ENCODE results near the gene ZDHHC20.

The ZDHHC20 gene

GRCh38 chr13:21330126-21330861 lies 128.8 kb downstream of the ZDHHC20 start:
- whole genome bisulfite sequencing = 69% methylated on average over 7 of the region's 8 CpGs
- Histone ChIP-seq H2BK5ac (ENCODE audit: low read depth, low read length, poor library complexity, severe bottlenecking) (no peak overlapping the region), H2AFZ (ENCODE audit: low read depth, low read length) (no peak overlapping the region), H3K79me1 (replicated peaks; ENCODE audit: low read length, poor library complexity, severe bottlenecking) (no peaks in the 10 kb centered on the region), H3K27ac (ENCODE audit: low read length, poor library complexity, severe bottlenecking) (no peak overlapping the region), H3K36me3 (ENCODE audit: control insufficient read depth in 1 of 2, insufficient read depth in 2 of 2, low read depth in 1 of 2, low read length in 2 of 2) (no peaks in the 10 kb centered on the region), H3K4me2 (ENCODE audit: low read length, poor library complexity, severe bottlenecking) (no peak overlapping the region), H3K4me1 (ENCODE audit: control insufficient read depth, insufficient read depth, low read depth, low read length) (peaks cover 23% of the 10 kb centered on the region), H3K4ac (ENCODE audit: low read depth in 1 of 2, low read length in 2 of 2) (no peak overlapping the region), H4K8ac (ENCODE audit: low read length) (no peak overlapping the region), H3K9me3 (ENCODE audit: control insufficient read depth, low read length) (no peaks in the 10 kb centered on the region), H3K18ac (ENCODE audit: low read depth in 1 of 2, low read length in 2 of 2) (no peak overlapping the region), H2BK12ac (ENCODE audit: low read length in 2 of 2) (no peak overlapping the region), H2AK5ac (ENCODE audit: low read length, severe bottlenecking) (no peak overlapping the region), H3K14ac (ENCODE audit: low read length in 2 of 2) (no peak overlapping the region), H3K23ac (ENCODE audit: low read length in 2 of 2) (no peak overlapping the region), H3K4me3 (ENCODE audit: insufficient read depth in 1 of 2, low read depth in 1 of 2, low read length in 2 of 2) (no peak overlapping the region), H3K9ac (ENCODE audit: low read length) (no peak overlapping the region), H2BK15ac (ENCODE audit: low read depth, poor library complexity, severe bottlenecking) (no peak overlapping the region), H2BK120ac (ENCODE audit: low read depth, low read length) (no peak overlapping the region), H4K91ac (ENCODE audit: low read length) (no peak overlapping the region), H3K27me3 (ENCODE audit: control insufficient read depth in 1 of 2, insufficient read depth in 1 of 2, low read length in 2 of 2) (no peaks in the 10 kb centered on the region)
- peak; percentile 2 for DNase-seq

- Histone ChIP-seq H3K79me1 (replicated peaks; ENCODE audit: low read length, poor library complexity, severe bottlenecking) (peaks cover 1% of the 10 kb centered on the region), H3K36me3 (ENCODE audit: control insufficient read depth in 1 of 2, insufficient read depth in 2 of 2, low read depth in 1 of 2, low read length in 2 of 2) (no peaks in the 10 kb centered on the region), H2BK12ac (ENCODE audit: low read length in 2 of 2) (no peak overlapping the region), H3K27ac (ENCODE audit: low read length, poor library complexity, severe bottlenecking) (no peak overlapping the region), H2BK5ac (ENCODE audit: low read depth, low read length, poor library complexity, severe bottlenecking) (no peak overlapping the region), H3K4ac (ENCODE audit: low read depth in 1 of 2, low read length in 2 of 2) (no peak overlapping the region), H2AK5ac (ENCODE audit: low read length, severe bottlenecking) (no peak overlapping the region), H3K18ac (ENCODE audit: low read depth in 1 of 2, low read length in 2 of 2) (no peak overlapping the region), H2BK120ac (ENCODE audit: low read depth, low read length) (no peak overlapping the region), H3K27me3 (ENCODE audit: control insufficient read depth in 1 of 2, insufficient read depth in 1 of 2, low read length in 2 of 2) (no peaks in the 10 kb centered on the region), H4K8ac (ENCODE audit: low read length) (no peak overlapping the region), H3K14ac (ENCODE audit: low read length in 2 of 2) (no peak overlapping the region), H4K91ac (ENCODE audit: low read length) (no peak overlapping the region), H3K4me1 (ENCODE audit: control insufficient read depth, insufficient read depth, low read depth, low read length) (peaks cover 23% of the 10 kb centered on the region), H3K4me2 (ENCODE audit: low read length, poor library complexity, severe bottlenecking) (no peak overlapping the region), H3K9ac (ENCODE audit: low read length) (no peak overlapping the region), H3K9me3 (ENCODE audit: control insufficient read depth, low read length) (no peaks in the 10 kb centered on the region), H2AFZ (ENCODE audit: low read depth, low read length) (no peak overlapping the region), H2BK15ac (ENCODE audit: low read depth, poor library complexity, severe bottlenecking) (no peak overlapping the region), H3K4me3 (ENCODE audit: insufficient read depth in 1 of 2, low read depth in 1 of 2, low read length in 2 of 2) (no peak overlapping the region), H3K23ac (ENCODE audit: low read length in 2 of 2) (no peak overlapping the region)
- no peak for DNase-seq
- WGBS = 93% methylated on average over 6 of the region's 6 CpGs
Observed at GRCh38 chr13:21328836-21329477, 130.1 kb downstream of the ZDHHC20 start.

GRCh38 chr13:21328201-21328600 lies 130.9 kb downstream of the ZDHHC20 start:
- 28% methylated on average over 6 of the region's 6 CpGs for WGBS
- no peak overlapping the region for H2BK5ac ChIP-seq (ENCODE audit: low read depth, low read length, poor library complexity, severe bottlenecking)
- H3K4me3 ChIP-seq (ENCODE audit: insufficient read depth in 1 of 2, low read depth in 1 of 2, low read length in 2 of 2) = no peak overlapping the region
- H4K8ac ChIP-seq (ENCODE audit: low read length) = no peak overlapping the region
- no peak overlapping the region for H4K91ac ChIP-seq (ENCODE audit: low read length)
- H2AFZ ChIP-seq (ENCODE audit: low read depth, low read length) = no peak overlapping the region
- H3K27me3 ChIP-seq (ENCODE audit: control insufficient read depth in 1 of 2, insufficient read depth in 1 of 2, low read length in 2 of 2) = no peaks in the 10 kb centered on the region
- H3K9me3 ChIP-seq (ENCODE audit: control insufficient read depth, low read length) = no peaks in the 10 kb centered on the region
- H2BK120ac ChIP-seq (ENCODE audit: low read depth, low read length) = no peak overlapping the region
- H3K14ac ChIP-seq (ENCODE audit: low read length in 2 of 2) = no peak overlapping the region
- H2BK15ac ChIP-seq (ENCODE audit: low read depth, poor library complexity, severe bottlenecking) = no peak overlapping the region
- H3K27ac ChIP-seq (ENCODE audit: low read length, poor library complexity, severe bottlenecking) = no peak overlapping the region
- H3K4ac ChIP-seq (ENCODE audit: low read depth in 1 of 2, low read length in 2 of 2) = no peak overlapping the region
- H3K9ac ChIP-seq (ENCODE audit: low read length) = no peak overlapping the region
- no peak overlapping the region for H3K23ac ChIP-seq (ENCODE audit: low read length in 2 of 2)
- no peak for DNase-seq
- H3K4me2 ChIP-seq (ENCODE audit: low read length, poor library complexity, severe bottlenecking) = no peak overlapping the region
- H2BK12ac ChIP-seq (ENCODE audit: low read length in 2 of 2) = no peak overlapping the region
- peaks cover 23% of the 10 kb centered on the region for H3K4me1 ChIP-seq (ENCODE audit: control insufficient read depth, insufficient read depth, low read depth, low read length)
- H3K79me1 ChIP-seq (replicated peaks; ENCODE audit: low read length, poor library complexity, severe bottlenecking) = peaks cover 1% of the 10 kb centered on the region
- H3K18ac ChIP-seq (ENCODE audit: low read depth in 1 of 2, low read length in 2 of 2) = no peak overlapping the region
- no peaks in the 10 kb centered on the region for H3K36me3 ChIP-seq (ENCODE audit: control insufficient read depth in 1 of 2, insufficient read depth in 2 of 2, low read depth in 1 of 2, low read length in 2 of 2)
- H2AK5ac ChIP-seq (ENCODE audit: low read length, severe bottlenecking) = peak overlapping the region; percentile 51

GRCh38 chr13:21326155-21327031 lies 132.7 kb downstream of the ZDHHC20 start:
- Histone ChIP-seq H2BK5ac (ENCODE audit: low read depth, low read length, poor library complexity, severe bottlenecking) (no peak overlapping the region), H3K27me3 (ENCODE audit: control insufficient read depth in 1 of 2, insufficient read depth in 1 of 2, low read length in 2 of 2) (no peaks in the 10 kb centered on the region), H4K91ac (ENCODE audit: low read length) (peak overlapping the region; percentile 56), H3K4ac (ENCODE audit: low read depth in 1 of 2, low read length in 2 of 2) (peak overlapping the region; percentile 35 to 47), H3K23ac (ENCODE audit: low read length in 2 of 2) (peak overlapping the region in 1 of 2 experiments; percentile 68), H3K18ac (ENCODE audit: low read depth in 1 of 2, low read length in 2 of 2) (peak overlapping the region; percentile 38 to 86), H2BK15ac (ENCODE audit: low read depth, poor library complexity, severe bottlenecking) (no peak overlapping the region), H3K4me3 (ENCODE audit: insufficient read depth in 1 of 2, low read depth in 1 of 2, low read length in 2 of 2) (peak overlapping the region; percentile 68 to 84), H2BK12ac (ENCODE audit: low read length in 2 of 2) (no peak overlapping the region), H4K8ac (ENCODE audit: low read length) (peak overlapping the region; percentile 75), H2BK120ac (ENCODE audit: low read depth, low read length) (no peak overlapping the region), H3K4me2 (ENCODE audit: low read length, poor library complexity, severe bottlenecking) (peak overlapping the region; percentile 89), H2AK5ac (ENCODE audit: low read length, severe bottlenecking) (no peak overlapping the region), H3K79me1 (replicated peaks; ENCODE audit: low read length, poor library complexity, severe bottlenecking) (peaks cover 1% of the 10 kb centered on the region), H3K14ac (ENCODE audit: low read length in 2 of 2) (peak overlapping the region in 1 of 2 experiments; percentile 91), H3K36me3 (ENCODE audit: control insufficient read depth in 1 of 2, insufficient read depth in 2 of 2, low read depth in 1 of 2, low read length in 2 of 2) (peaks cover 0 to 3% of the 10 kb centered on the region in 2 experiments), H3K27ac (ENCODE audit: low read length, poor library complexity, severe bottlenecking) (peak overlapping the region; percentile 27), H3K9ac (ENCODE audit: low read length) (peak overlapping the region; percentile 90), H3K4me1 (ENCODE audit: control insufficient read depth, insufficient read depth, low read depth, low read length) (peaks cover 23% of the 10 kb centered on the region), H2AFZ (ENCODE audit: low read depth, low read length) (peak overlapping the region; percentile 96), H3K9me3 (ENCODE audit: control insufficient read depth, low read length) (no peaks in the 10 kb centered on the region)
- 11% methylated on average over 40 of the region's 52 CpGs for WGBS
- DNase-seq = peak; percentile 41
